K562 (cell line): Measurements from ENCODE around the gene RARRES2. TPM values are rescaled to one million over a fixed set of nuclear protein-coding genes. Genes with fewer than 3 reads are reported as not detected.
A peak's percentile ranks its signal among the peaks of the same experiment; 100 is the strongest.

Experiments
- ATAC-seq: fragments of 200-7000 bp; cut with Tn5 transposase; 3 replicates; pipeline ENCODE4 v1.9.1; 2020; ENCODE audit warnings: moderate library complexity
- BruUV-seq: library from RNA; stranded (reverse); fragments of 400-500 nt; replicated peaks from 2 replicates; lab custom pipeline; 2021; lab: Mats Ljungman, UMichigan
- CTCF ChIA-PET: fragments of 300-600 bp; formaldehyde crosslinking; extraction: SDS; loops from one replicate; lab custom pipeline; 2021; ENCODE audit warnings: low intra/inter-chr PET ratio; lab: Yijun Ruan, JAX
- POLR2A ChIA-PET: fragments of 300-600, 350-650 bp; sonication (Branson Sonifier 250); formaldehyde crosslinking; extraction: SDS; loops from one replicate; lab custom pipeline; 2021; ENCODE audit warnings: antibody characterized with exemption, inconsistent platforms; lab: Yijun Ruan, JAX
- DNase-seq, 4 experiments: peaks; one replicate each; pipeline versions ENCODE4 v3.0.0 to v3.0.0-alpha.2; 2011 to 2018; ENCODE audit warnings: low spot score in 3 of 4, mixed read lengths in 3 of 4; ENCODE audit errors: extremely low read depth in 1 of 4
- FAIRE-seq: peaks from 2 replicates; lab custom pipeline; 2011; peaks lifted over from hg19 to GRCh38; lab: Jason Lieb, UNC
- H2AFZ ChIP-seq: 2 replicates; pipeline ENCODE4 v1.6.0; 2011; ENCODE audit warnings: low read depth, low read length, control low read depth, inconsistent platforms
- H3K27ac ChIP-seq: fragments of 200-600 bp; 3 replicates; pipeline ENCODE4 v1.8.0; 2011; ENCODE audit warnings: low read depth, mild to moderate bottlenecking, control low read depth, inconsistent platforms, low read length, moderate library complexity, mixed read lengths; ENCODE audit errors: extremely low read depth
- H3K27me3 ChIP-seq, 2 experiments: fragments of 300-600 bp in 1 of 2; 2 replicates in 1 of 2; 3 replicates in 1 of 2; pipeline versions ENCODE4 v1.6.0 to v1.8.0; 2011; ENCODE audit warnings: inconsistent platforms in 2 of 2, low read length in 2 of 2, mild to moderate bottlenecking in 1 of 2, mixed read lengths in 1 of 2, moderate library complexity in 1 of 2; ENCODE audit not compliant: control insufficient read depth in 2 of 2, insufficient read depth in 2 of 2
- H3K36me3 ChIP-seq: fragments of 300-600 bp; 3 replicates; pipeline ENCODE4 v1.8.0; 2011; ENCODE audit warnings: mild to moderate bottlenecking, low read length, inconsistent platforms; ENCODE audit not compliant: control insufficient read depth, insufficient read depth
- H3K4me1 ChIP-seq, 2 experiments: fragments of 200-600 bp in 1 of 2; replicated peaks in 1 of 2; 2 replicates in 1 of 2; 3 replicates in 1 of 2; pipeline versions ENCODE4 v1.5.1 to v1.8.0; 2011; ENCODE audit warnings: inconsistent platforms in 2 of 2, low read length in 2 of 2, mild to moderate bottlenecking in 1 of 2, mixed read lengths in 1 of 2, moderate library complexity in 1 of 2; ENCODE audit not compliant: control insufficient read depth in 2 of 2, insufficient read depth in 2 of 2
- H3K4me2 ChIP-seq: 2 replicates; pipeline ENCODE4 v1.6.1; 2011; ENCODE audit warnings: low read length, control low read depth, inconsistent platforms, mixed read lengths; ENCODE audit not compliant: insufficient read depth
- H3K4me3 ChIP-seq: fragments of 200-600 bp; sonication (generic), shearing (Covaris generic); 2 replicates; pipeline ENCODE4 v1.5.1; 2016; ENCODE audit warnings: control low read depth, inconsistent platforms
- H3K79me2 ChIP-seq: fragments of 200-600 bp; 3 replicates; pipeline ENCODE4 v1.8.0; 2011; ENCODE audit warnings: low read length, inconsistent platforms; ENCODE audit not compliant: control insufficient read depth, insufficient read depth
- H3K9ac ChIP-seq, 2 experiments: 2 replicates each; pipeline versions ENCODE4 v1.6.0 to v1.6.1; 2011; ENCODE audit warnings: low read depth in 2 of 2, low read length in 2 of 2, control low read depth in 1 of 2, inconsistent platforms in 1 of 2, mild to moderate bottlenecking in 1 of 2, mixed read lengths in 1 of 2; ENCODE audit not compliant: insufficient read depth in 1 of 2
- H3K9me1 ChIP-seq: one replicate; pipeline ENCODE4 v1.6.0; 2011; ENCODE audit warnings: inconsistent platforms, mild to moderate bottlenecking, low read length, moderate library complexity; ENCODE audit not compliant: control insufficient read depth, insufficient read depth
- H3K9me3 ChIP-seq: replicated peaks from 2 replicates; pipeline ENCODE4 v1.5.1; 2011; ENCODE audit warnings: low read depth, low read length, inconsistent platforms; ENCODE audit not compliant: control insufficient read depth, insufficient read depth
- H4K20me1 ChIP-seq: replicated peaks from 2 replicates; pipeline ENCODE4 v1.6.1; 2011; ENCODE audit warnings: low read length, inconsistent platforms, mixed read lengths; ENCODE audit not compliant: control insufficient read depth, insufficient read depth
- BCOR ChIP-seq: fragments of 450-650 bp; IDR thresholded peaks from 2 replicates; pipeline ENCODE4 v1.6.1; 2016
- CXXC5 ChIP-seq: fragments of 250-450 bp; sonication (Bioruptor Pico); IDR thresholded peaks from 2 replicates; pipeline ENCODE4 v1.8.0; 2022; ENCODE audit warnings: inconsistent platforms, mild to moderate bottlenecking, moderate library complexity
- ETV1 ChIP-seq: fragments of 450-650 bp; conservative IDR thresholded peaks from 2 replicates; pipeline ENCODE4 v1.6.1; 2016; ENCODE audit warnings: missing genetic modification characterization, control low read depth, low read depth, missing compliant biosample characterization
- HLTF ChIP-seq: fragments of 450-650 bp; IDR thresholded peaks from 2 replicates; pipeline ENCODE4 v1.6.1; 2016
- PHTF2 ChIP-seq: fragments of 250-450 bp; sonication (Bioruptor Pico); IDR thresholded peaks from 2 replicates; pipeline ENCODE4 v1.5.0; 2021; ENCODE audit warnings: mild to moderate bottlenecking
- SMARCA4 ChIP-seq: fragments of 450-650 bp; IDR thresholded peaks from 2 replicates; pipeline ENCODE4 v1.6.1; 2016
- SP1 ChIP-seq: sonication (generic); formaldehyde crosslinking; IDR thresholded peaks from 2 replicates; pipeline ENCODE4 v1.8.1; 2022; ENCODE audit warnings: mild to moderate bottlenecking, missing genetic modification reagents
- ZNF277 ChIP-seq: fragments of 250-450 bp; sonication (Bioruptor Pico); IDR thresholded peaks from 2 replicates; pipeline ENCODE4 v1.8.0; 2022; ENCODE audit warnings: inconsistent platforms, mild to moderate bottlenecking, moderate library complexity, borderline replicate concordance
- WGBS: fragments of 100-300 bp; shearing (Covaris generic); methylation state at CpG from one replicate; pipeline ENCODE4 v1.1.6; 2016; ENCODE audit warnings: low coverage, mixed read lengths; ENCODE audit not compliant: insufficient coverage; ENCODE audit errors: missing lambda C conversion rate; 5-methylcytosine and 5-hydroxymethylcytosine counted together
- in situ Hi-C: fragments of 300-500 bp; cut with MboI; formaldehyde crosslinking; loops from 4 replicates; pipeline ENCODE4 v1.15.0; 2018; ENCODE audit warnings: inconsistent platforms, mixed read lengths
- intact Hi-C: fragments of 100-400 bp; cut with micrococcal nuclease; formaldehyde crosslinking; loops from 2 replicates; pipeline ENCODE4 v1.14.2; 2022
- polyA plus RNA-seq, 8 experiments: library from polyadenylated mRNA; depleted of rRNA in 4 of 8; stranded (reverse) in 5 of 8; unstranded in 3 of 8; fragments of >200 nt; fragmentation: Nextera tagmentation in 2 of 8; fragmentation: Illumina TruSeq in 1 of 8; extraction: Ambion mirVana in 2 of 8; extraction: Trizol in 1 of 8; gene quantifications; 2 replicates each; pipeline versions ENCODE4 v1.2.1 to v1.2.3, GENCODE V29; 2011 to 2014; ENCODE audit warnings: inconsistent platforms in 1 of 8, missing spikeins in 1 of 8
- total RNA-seq, 7 experiments: library from RNA; depleted of rRNA in 6 of 7; stranded (reverse); fragments of >200 nt in 6 of 7; fragmentation: Illumina TruSeq in 2 of 7; extraction: Trizol in 2 of 7; gene quantifications; 2 replicates each; pipeline versions ENCODE4 v1.2.1 to v1.2.3, GENCODE V29; 2011 to 2021; ENCODE audit warnings: low replicate concordance in 1 of 7
- TF ChIP-seq, protein P1 (sequence below): fragments of 450-650 bp; formaldehyde crosslinking; conservative IDR thresholded peaks from 2 replicates; pipeline ENCODE4 v1.4.0; 2022; ENCODE audit warnings: mild to moderate bottlenecking, missing genetic modification characterization

Gene RARRES2
- total and polyA plus RNA-seq, 9 of the 15 experiments (the other 6 are each of a cell fraction or from before 2014, with no cell fraction given): 0.11 to 1.7 (median 0.23) TPM; not detected in 6

DNA sequence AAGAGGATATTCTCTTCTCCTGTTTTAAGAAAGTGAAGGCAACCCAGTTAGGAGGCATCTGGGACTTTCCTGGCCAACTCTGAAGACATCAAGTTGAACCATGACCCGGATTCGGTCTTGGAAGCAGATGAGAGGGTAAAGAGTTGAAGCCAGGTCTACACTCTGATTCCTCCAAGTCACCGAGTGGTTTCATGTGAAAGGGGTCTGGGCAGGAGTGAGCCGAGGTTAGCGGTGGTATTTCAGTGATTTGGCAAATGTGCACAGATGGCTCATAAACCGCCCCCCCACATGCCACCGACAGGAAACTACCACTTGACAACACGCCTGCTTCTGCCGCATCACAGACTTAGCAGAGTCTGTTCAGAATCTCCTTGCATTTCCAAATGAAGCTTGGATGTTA lies 15.8 kb upstream of the RARRES2 start (continued):
- TF ChIP-seq, protein P1, sequence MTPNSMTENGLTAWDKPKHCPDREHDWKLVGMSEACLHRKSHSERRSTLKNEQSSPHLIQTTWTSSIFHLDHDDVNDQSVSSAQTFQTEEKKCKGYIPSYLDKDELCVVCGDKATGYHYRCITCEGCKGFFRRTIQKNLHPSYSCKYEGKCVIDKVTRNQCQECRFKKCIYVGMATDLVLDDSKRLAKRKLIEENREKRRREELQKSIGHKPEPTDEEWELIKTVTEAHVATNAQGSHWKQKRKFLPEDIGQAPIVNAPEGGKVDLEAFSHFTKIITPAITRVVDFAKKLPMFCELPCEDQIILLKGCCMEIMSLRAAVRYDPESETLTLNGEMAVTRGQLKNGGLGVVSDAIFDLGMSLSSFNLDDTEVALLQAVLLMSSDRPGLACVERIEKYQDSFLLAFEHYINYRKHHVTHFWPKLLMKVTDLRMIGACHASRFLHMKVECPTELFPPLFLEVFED (CRISPR knock-in tag): no peak
- TF ChIP-seq ETV1 (tag): 0 out of 2 replicates have a peak, but pooled peaks have one; percentile 13
- no peak for TF ChIP-seq PHTF2 (CRISPR knock-in tag)

- peak; percentile 67 for FAIRE-seq
- intact Hi-C loops: loop anchor here (1.0 to 10.0 kb wide), 5 partner anchors 22 to 398 kb away; partner anchors contain the start of gene ZNF775
- BruUV-seq: no TSS peak
- H3K9me3 ChIP-seq: no peaks in the 10 kb centered on the region
- H4K20me1 ChIP-seq: no peaks in the 10 kb centered on the region
- in situ Hi-C loops: no loop called here
- POLR2A ChIA-PET: interaction anchor here (1.3 to 2.8 kb wide), 4 partner anchors 10 to 18 kb away, joined by 3 to 12 read pairs (median 6); no protein-coding TSS in a partner anchor
- H3K4me1 ChIP-seq: peaks cover 30 to 34% of the 10 kb centered on the region in 2 experiments; a peak in 4 of 5 replicates
- peak overlapping the region; percentile 87 for H2AFZ ChIP-seq
- H3K27ac ChIP-seq: no peak overlapping the region
- H3K79me2 ChIP-seq: no peaks in the 10 kb centered on the region
- no peak overlapping the region for H3K4me2 ChIP-seq
- H3K4me3 ChIP-seq: no peak overlapping the region
- H3K9me1 ChIP-seq: peaks cover 5% of the 10 kb centered on the region
- peak; percentile 52 for ATAC-seq
- CTCF ChIA-PET: interaction anchor here (0.6 to 1.6 kb wide), 2 partner anchors 22 to 64 kb away, joined by 3 to 16 read pairs; no protein-coding TSS in a partner anchor
- no peaks in the 10 kb centered on the region for H3K36me3 ChIP-seq
- no peak overlapping the region for H3K9ac ChIP-seq
- no peaks in the 10 kb centered on the region; a peak in 1 of 5 replicates for H3K27me3 ChIP-seq
- 6% methylated on average over 6 of the region's 6 CpGs for WGBS
- DNase-seq: peak; percentile 69 to 76 (median 70)
- TF ChIP-seq CXXC5: 0 out of 2 replicates have a peak, but pooled peaks have one; percentile 6
- TF ChIP-seq ZNF277 (CRISPR knock-in tag): no peak
- peak; percentile 40; the same call in 1 of the 2 replicates for TF ChIP-seq BCOR
- 0 out of 2 replicates have a peak, but pooled peaks have one; percentile 23 for TF ChIP-seq SMARCA4
- TF ChIP-seq HLTF: 0 out of 2 replicates have a peak, but pooled peaks have one; percentile 16
- TF ChIP-seq SP1: 0 out of 2 replicates have a peak, but pooled peaks have one; percentile 59
Measured at GRCh38 chr7:150356265-150356897, 15.0 kb upstream of the RARRES2 start.
